Measurements from ENCODE around the gene NNMT.
"Not testable (repeated sequence)": the region's sequence is repeated elsewhere in the genome, so short reads cannot be mapped to it uniquely, and the experiment has no call there.

Gene NNMT

GRCh38 chr11:114330373-114330772, 34.2 kb downstream of the NNMT start:
- Histone ChIP-seq H3K27ac (ENCODE audit: low read depth, low read length) (no peak overlapping the region), H3K4me3 (ENCODE audit: low read depth, low read length) (no peak overlapping the region), H3K27me3 (ENCODE audit: control insufficient read depth, insufficient read depth, low read length) (no peaks in the 10 kb centered on the region)

GRCh38 chr11:114340311-114341131, 44.3 kb downstream of the NNMT start:
- Histone ChIP-seq H3K27me3 (ENCODE audit: control insufficient read depth, insufficient read depth, low read length) (no peaks in the 10 kb centered on the region), H3K27ac (ENCODE audit: low read depth, low read length) (no peak overlapping the region), H3K9ac (ENCODE audit: low read length) (no peak overlapping the region), H3K4me1 (ENCODE audit: control insufficient read depth, insufficient read depth, low read length) (peaks cover 4% of the 10 kb centered on the region), H3K36me3 (ENCODE audit: control insufficient read depth, insufficient read depth, low read length) (no peaks in the 10 kb centered on the region), H3K9me3 (ENCODE audit: control insufficient read depth, insufficient read depth, low read depth, low read length) (no peaks in the 10 kb centered on the region), H3K4me3 (ENCODE audit: low read depth, low read length) (no peak overlapping the region)

More at GRCh38 chr11:114330373-114330772, 34.2 kb downstream of the NNMT start:
- no peaks in the 10 kb centered on the region for H3K36me3 ChIP-seq (ENCODE audit: control insufficient read depth, insufficient read depth, low read length)
- H3K9me3 ChIP-seq (ENCODE audit: control insufficient read depth, insufficient read depth, low read depth, low read length), result peaks cover 10% of the 10 kb centered on the region
- H3K9ac ChIP-seq (ENCODE audit: low read length), result no peak overlapping the region
- no peaks in the 10 kb centered on the region; the same call in 1 of the 2 replicates for H3K4me1 ChIP-seq (ENCODE audit: control insufficient read depth, insufficient read depth, low read length)

- not testable (repeated sequence) for H3K27me3 ChIP-seq (ENCODE audit: control insufficient read depth, insufficient read depth, low read length); H3K9ac ChIP-seq (ENCODE audit: low read length); H3K36me3 ChIP-seq (ENCODE audit: control insufficient read depth, insufficient read depth, low read length); H3K27ac ChIP-seq (ENCODE audit: low read depth, low read length); H3K4me1 ChIP-seq (ENCODE audit: control insufficient read depth, insufficient read depth, low read length); H3K4me3 ChIP-seq (ENCODE audit: low read depth, low read length); H3K9me3 ChIP-seq (ENCODE audit: control insufficient read depth, insufficient read depth, low read depth, low read length)
Measured at GRCh38 chr11:114341667-114342066, 45.5 kb downstream of the NNMT start.

- Histone ChIP-seq H3K27me3 (ENCODE audit: control insufficient read depth, insufficient read depth, low read length) (no peaks in the 10 kb centered on the region), H3K4me1 (ENCODE audit: control insufficient read depth, insufficient read depth, low read length) (peaks cover 4% of the 10 kb centered on the region), H3K9me3 (ENCODE audit: control insufficient read depth, insufficient read depth, low read depth, low read length) (peaks cover 7% of the 10 kb centered on the region), H3K36me3 (ENCODE audit: control insufficient read depth, insufficient read depth, low read length) (no peaks in the 10 kb centered on the region), H3K9ac (ENCODE audit: low read length) (no peak overlapping the region), H3K4me3 (ENCODE audit: low read depth, low read length) (no peak overlapping the region), H3K27ac (ENCODE audit: low read depth, low read length) (no peak overlapping the region)
Measured at GRCh38 chr11:114342476-114342875, 46.3 kb downstream of the NNMT start.

- Histone ChIP-seq H3K27ac (ENCODE audit: low read depth, low read length) (no peak overlapping the region), H3K9me3 (ENCODE audit: control insufficient read depth, insufficient read depth, low read depth, low read length) (peaks cover 13% of the 10 kb centered on the region), H3K36me3 (ENCODE audit: control insufficient read depth, insufficient read depth, low read length) (no peaks in the 10 kb centered on the region), H3K27me3 (ENCODE audit: control insufficient read depth, insufficient read depth, low read length) (no peaks in the 10 kb centered on the region), H3K9ac (ENCODE audit: low read length) (no peak overlapping the region), H3K4me1 (ENCODE audit: control insufficient read depth, insufficient read depth, low read length) (peaks cover 4% of the 10 kb centered on the region), H3K4me3 (ENCODE audit: low read depth, low read length) (no peak overlapping the region)
Measured at GRCh38 chr11:114343020-114343419, 46.8 kb downstream of the NNMT start.

- Histone ChIP-seq H3K27ac (ENCODE audit: low read depth, low read length) (no peak overlapping the region), H3K9ac (ENCODE audit: low read length) (no peak overlapping the region), H3K36me3 (ENCODE audit: control insufficient read depth, insufficient read depth, low read length) (no peaks in the 10 kb centered on the region), H3K9me3 (ENCODE audit: control insufficient read depth, insufficient read depth, low read depth, low read length) (peaks cover 14% of the 10 kb centered on the region), H3K4me3 (ENCODE audit: low read depth, low read length) (no peak overlapping the region), H3K4me1 (ENCODE audit: control insufficient read depth, insufficient read depth, low read length) (peaks cover 6% of the 10 kb centered on the region), H3K27me3 (ENCODE audit: control insufficient read depth, insufficient read depth, low read length) (no peaks in the 10 kb centered on the region)
Measured at GRCh38 chr11:114343493-114343892, 47.3 kb downstream of the NNMT start.

GRCh38 chr11:114344494-114344893, 48.3 kb downstream of the NNMT start:
- H3K4me3 ChIP-seq (ENCODE audit: low read depth, low read length), result no peak overlapping the region
- no peaks in the 10 kb centered on the region for H3K27me3 ChIP-seq (ENCODE audit: control insufficient read depth, insufficient read depth, low read length)
- peaks cover 8% of the 10 kb centered on the region for H3K4me1 ChIP-seq (ENCODE audit: control insufficient read depth, insufficient read depth, low read length)
- H3K9me3 ChIP-seq (ENCODE audit: control insufficient read depth, insufficient read depth, low read depth, low read length), result peaks cover 14% of the 10 kb centered on the region
- no peak overlapping the region for H3K9ac ChIP-seq (ENCODE audit: low read length)
- no peaks in the 10 kb centered on the region for H3K36me3 ChIP-seq (ENCODE audit: control insufficient read depth, insufficient read depth, low read length)
- no peak overlapping the region for H3K27ac ChIP-seq (ENCODE audit: low read depth, low read length)

GRCh38 chr11:114345575-114346222, 49.5 kb downstream of the NNMT start:
- H3K9me3 ChIP-seq (ENCODE audit: control insufficient read depth, insufficient read depth, low read depth, low read length), result peaks cover 14% of the 10 kb centered on the region
- no peaks in the 10 kb centered on the region for H3K27me3 ChIP-seq (ENCODE audit: control insufficient read depth, insufficient read depth, low read length)
- H3K9ac ChIP-seq (ENCODE audit: low read length), result no peak overlapping the region
- H3K27ac ChIP-seq (ENCODE audit: low read depth, low read length), result no peak overlapping the region
- H3K4me3 ChIP-seq (ENCODE audit: low read depth, low read length), result no peak overlapping the region
- peaks cover 3% of the 10 kb centered on the region for H3K4me1 ChIP-seq (ENCODE audit: control insufficient read depth, insufficient read depth, low read length)
- H3K36me3 ChIP-seq (ENCODE audit: control insufficient read depth, insufficient read depth, low read length), result no peaks in the 10 kb centered on the region

GRCh38 chr11:114346709-114347141, 50.5 kb downstream of the NNMT start:
- Histone ChIP-seq H3K27ac (ENCODE audit: low read depth, low read length) (no peak overlapping the region), H3K36me3 (ENCODE audit: control insufficient read depth, insufficient read depth, low read length) (no peaks in the 10 kb centered on the region), H3K9me3 (ENCODE audit: control insufficient read depth, insufficient read depth, low read depth, low read length) (peaks cover 14% of the 10 kb centered on the region), H3K4me3 (ENCODE audit: low read depth, low read length) (no peak overlapping the region), H3K4me1 (ENCODE audit: control insufficient read depth, insufficient read depth, low read length) (peaks cover 3% of the 10 kb centered on the region; the same call in 1 of the 2 replicates), H3K9ac (ENCODE audit: low read length) (no peak overlapping the region), H3K27me3 (ENCODE audit: control insufficient read depth, insufficient read depth, low read length) (no peaks in the 10 kb centered on the region)

GRCh38 chr11:114348200-114349191, 52.3 kb downstream of the NNMT start:
- H3K36me3 ChIP-seq (ENCODE audit: control insufficient read depth, insufficient read depth, low read length), result no peaks in the 10 kb centered on the region
- no peaks in the 10 kb centered on the region for H3K27me3 ChIP-seq (ENCODE audit: control insufficient read depth, insufficient read depth, low read length)
- H3K4me3 ChIP-seq (ENCODE audit: low read depth, low read length), result no peak overlapping the region
- no peak overlapping the region for H3K27ac ChIP-seq (ENCODE audit: low read depth, low read length)
- no peak overlapping the region for H3K9ac ChIP-seq (ENCODE audit: low read length)
- H3K4me1 ChIP-seq (ENCODE audit: control insufficient read depth, insufficient read depth, low read length), result peaks cover 3% of the 10 kb centered on the region; the same call in 1 of the 2 replicates
- peaks cover 14% of the 10 kb centered on the region for H3K9me3 ChIP-seq (ENCODE audit: control insufficient read depth, insufficient read depth, low read depth, low read length)
